Astrocyte of the cerebellum (primary cell): ENCODE data around the gene LRP1B.

Source experiments
- DNase-seq: peaks from one replicate; pipeline ENCODE4 v3.0.0-alpha.2; 2011; ENCODE audit warnings: low read depth
- H3K4me3 ChIP-seq: 2 replicates; pipeline ENCODE4 v1.5.1; 2011; ENCODE audit warnings: mild to moderate bottlenecking, low read depth, low read length, moderate library complexity
- in situ Hi-C: cut with HindIII; loops from 2 replicates; pipeline ENCODE4 v1.10.0; 2017; ENCODE audit warnings: low sequenced_read_pairs
- TF ChIP-seq, protein P1 (sequence below): IDR thresholded peaks from 2 replicates; pipeline ENCODE4 v1.5.1; 2012; ENCODE audit warnings: low read length, low read depth, moderate library complexity, mild to moderate bottlenecking; ENCODE audit errors: missing control alignments

The LRP1B gene

DNA sequence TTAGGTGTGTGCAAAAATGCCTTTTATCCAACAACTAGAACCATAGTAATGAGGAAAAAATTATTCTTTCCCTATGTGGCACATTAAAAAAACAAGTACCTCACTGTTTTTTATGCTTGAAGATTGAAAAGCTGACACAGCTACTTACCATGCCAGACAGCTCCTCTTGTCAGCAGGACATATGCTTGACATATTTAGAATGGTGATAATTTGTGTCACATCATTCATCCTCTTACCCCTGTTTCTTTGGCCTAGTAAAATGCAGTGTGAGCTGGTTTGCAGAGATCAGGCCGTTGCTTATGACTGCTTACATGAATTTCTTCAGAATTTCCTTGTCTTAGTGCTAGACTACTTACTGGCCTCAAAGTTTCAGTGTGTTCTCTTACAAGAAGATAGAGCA, 869.9 kb downstream of the LRP1B start:
- H3K4me3 ChIP-seq = no peak overlapping the region
- TF ChIP-seq, protein P1, sequence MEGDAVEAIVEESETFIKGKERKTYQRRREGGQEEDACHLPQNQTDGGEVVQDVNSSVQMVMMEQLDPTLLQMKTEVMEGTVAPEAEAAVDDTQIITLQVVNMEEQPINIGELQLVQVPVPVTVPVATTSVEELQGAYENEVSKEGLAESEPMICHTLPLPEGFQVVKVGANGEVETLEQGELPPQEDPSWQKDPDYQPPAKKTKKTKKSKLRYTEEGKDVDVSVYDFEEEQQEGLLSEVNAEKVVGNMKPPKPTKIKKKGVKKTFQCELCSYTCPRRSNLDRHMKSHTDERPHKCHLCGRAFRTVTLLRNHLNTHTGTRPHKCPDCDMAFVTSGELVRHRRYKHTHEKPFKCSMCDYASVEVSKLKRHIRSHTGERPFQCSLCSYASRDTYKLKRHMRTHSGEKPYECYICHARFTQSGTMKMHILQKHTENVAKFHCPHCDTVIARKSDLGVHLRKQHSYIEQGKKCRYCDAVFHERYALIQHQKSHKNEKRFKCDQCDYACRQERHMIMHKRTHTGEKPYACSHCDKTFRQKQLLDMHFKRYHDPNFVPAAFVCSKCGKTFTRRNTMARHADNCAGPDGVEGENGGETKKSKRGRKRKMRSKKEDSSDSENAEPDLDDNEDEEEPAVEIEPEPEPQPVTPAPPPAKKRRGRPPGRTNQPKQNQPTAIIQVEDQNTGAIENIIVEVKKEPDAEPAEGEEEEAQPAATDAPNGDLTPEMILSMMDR = no peak
- in situ Hi-C loops = no loop called here
- DNase-seq = no peak

DNA sequence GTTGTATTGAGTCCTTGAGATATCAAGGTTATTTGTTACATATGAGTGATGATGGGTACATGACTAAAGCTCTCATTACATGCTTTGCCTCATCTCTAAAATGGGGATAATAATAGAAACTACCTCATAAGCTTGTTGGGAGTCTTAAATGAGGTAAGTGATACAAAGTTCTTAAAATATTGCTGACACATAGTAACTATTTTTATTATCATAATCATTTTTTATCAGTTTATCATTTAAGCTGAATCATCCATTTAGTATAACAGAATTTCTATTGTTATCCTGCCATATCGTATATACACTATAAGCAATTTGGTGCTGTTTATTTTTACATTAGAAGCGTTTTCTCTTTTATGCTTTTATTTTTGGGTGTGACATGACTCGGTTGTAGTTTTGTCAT, 871.1 kb downstream of the LRP1B start:
- no peak for DNase-seq
- no peak overlapping the region for H3K4me3 ChIP-seq
- TF ChIP-seq, protein P1 = no peak
- in situ Hi-C loops = no loop called here

DNA sequence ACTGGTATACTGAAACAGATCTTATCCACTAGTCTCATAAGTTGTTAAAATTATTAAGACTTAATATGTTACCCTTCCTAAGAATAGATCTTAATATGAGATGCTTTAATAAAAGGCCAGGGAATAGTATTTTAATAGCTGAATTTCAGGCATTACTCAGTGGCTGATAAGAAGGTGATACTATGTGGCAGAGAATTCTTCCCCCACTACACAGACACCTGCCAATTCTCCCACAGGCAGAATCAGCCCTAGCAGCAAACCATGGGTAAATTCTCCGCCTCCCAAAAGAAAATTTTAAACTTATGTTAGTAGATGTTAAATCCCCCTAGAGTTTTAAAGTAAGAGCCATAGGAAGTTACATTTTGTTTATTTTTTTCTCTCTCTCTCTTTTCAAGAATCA, 888.8 kb downstream of the LRP1B start:
- TF ChIP-seq, protein P1 = no peak
- no peak for DNase-seq
- H3K4me3 ChIP-seq = no peak overlapping the region
- in situ Hi-C loops = no loop called here

DNA sequence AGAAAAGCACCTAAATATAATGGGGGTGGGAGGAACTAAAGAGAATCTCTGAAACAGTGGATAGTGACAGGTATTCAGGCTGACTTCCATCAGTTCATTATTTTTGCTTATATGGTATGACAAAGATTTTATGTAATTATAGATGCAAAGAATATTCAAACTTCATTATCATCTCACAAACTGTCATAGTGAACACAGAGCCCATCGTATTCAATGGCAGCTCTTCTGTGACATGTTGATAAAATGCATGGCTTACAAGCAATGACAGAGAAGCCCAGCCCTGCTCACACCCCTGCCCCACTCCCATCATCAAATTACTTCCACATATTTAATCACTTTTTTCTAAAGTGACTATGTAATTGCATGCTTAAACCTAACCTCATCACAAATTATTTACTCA, 904.3 kb downstream of the LRP1B start:
- TF ChIP-seq, protein P1 = no peak
- no peak for DNase-seq
- in situ Hi-C loops = no loop called here
- H3K4me3 ChIP-seq = no peak overlapping the region

DNA sequence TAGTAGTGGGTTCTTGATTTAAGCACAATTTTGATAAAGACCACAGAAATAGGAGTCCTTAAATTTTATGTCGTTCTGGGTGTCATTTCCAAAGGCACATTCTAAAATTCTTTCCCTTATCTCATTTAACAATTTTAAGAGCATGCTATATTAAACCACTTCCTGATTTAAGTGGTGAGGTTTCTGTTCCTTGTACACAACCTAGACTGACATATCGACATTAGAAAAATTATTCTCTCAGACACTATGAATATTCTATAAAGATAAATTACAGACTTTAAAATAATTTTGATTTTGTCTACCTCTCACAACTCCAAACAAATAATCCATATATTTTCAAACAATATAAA, 923.8 kb downstream of the LRP1B start:
- in situ Hi-C loops = no loop called here
- TF ChIP-seq, protein P1 = no peak
- no peak overlapping the region for H3K4me3 ChIP-seq
- no peak for DNase-seq

DNA sequence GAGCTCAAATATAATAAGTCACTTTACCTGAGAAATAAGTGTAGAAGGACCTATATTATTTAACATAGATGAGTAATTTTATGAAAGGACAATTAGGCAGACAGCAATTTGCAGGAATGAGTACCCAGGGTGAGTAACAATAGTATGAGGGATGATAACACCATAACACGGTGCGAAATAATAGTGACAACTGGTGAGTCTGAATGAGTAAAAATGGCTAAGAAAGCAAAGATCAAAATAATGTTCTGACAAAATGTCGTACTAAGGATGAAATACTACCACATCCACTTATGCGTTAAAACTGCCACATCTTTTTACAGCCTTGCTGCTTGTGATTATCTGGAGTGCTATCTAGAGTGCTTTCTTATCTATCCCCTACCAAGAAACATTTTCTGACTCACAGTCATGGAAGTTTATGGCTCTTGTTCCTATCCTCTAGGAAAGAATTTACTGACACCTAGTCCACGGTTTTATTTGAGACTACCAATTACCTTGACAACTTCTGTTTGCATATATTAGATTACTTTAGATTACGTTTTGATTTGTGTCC, 929.7 kb downstream of the LRP1B start:
- no peak for DNase-seq
- in situ Hi-C loops = no loop called here
- TF ChIP-seq, protein P1 = no peak
- H3K4me3 ChIP-seq = no peak overlapping the region

DNA sequence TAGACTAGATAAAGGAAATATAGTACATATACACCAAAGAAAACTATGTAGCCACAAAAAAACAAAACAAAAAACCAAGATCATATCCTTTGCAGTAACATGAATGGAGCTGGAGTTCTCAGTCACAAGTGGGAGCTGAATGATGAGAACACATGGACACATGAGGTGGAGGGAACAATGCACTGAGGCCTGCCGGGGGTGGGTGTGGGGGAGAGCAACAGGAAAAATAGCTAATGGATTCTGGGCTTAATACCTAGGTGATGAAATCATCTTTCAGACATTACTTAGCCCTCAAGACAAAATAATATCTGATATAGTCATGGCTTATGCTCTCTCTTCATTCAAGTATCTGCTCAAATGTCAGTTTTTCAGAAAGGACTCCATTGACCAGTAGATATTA, 930.6 kb downstream of the LRP1B start:
- TF ChIP-seq, protein P1 = no peak
- in situ Hi-C loops = no loop called here
- no peak overlapping the region for H3K4me3 ChIP-seq
- no peak for DNase-seq
